B cell (primary cell): ENCODE data around the gene DOK5. TPM values are rescaled to one million over a fixed set of nuclear protein-coding genes. Genes with fewer than 3 reads are reported as not detected.

Source experiments
- ATAC-seq: fragments of 200-7000 bp; cut with Tn5 transposase; one replicate; pipeline ENCODE4 v1.10.0; 2021; ENCODE audit warnings: low read depth, mild to moderate bottlenecking, moderate number of reproducible peaks, moderate library complexity
- CTCF ChIA-PET: fragments of 350-600 bp; sonication (Branson Sonifier 250); formaldehyde crosslinking; loops from one replicate; lab custom pipeline; 2021; ENCODE audit warnings: antibody characterized with exemption, inconsistent platforms; lab: Charles Lee
- POLR2A ChIA-PET: fragments of 350-600 bp; sonication (Branson Sonifier 250); formaldehyde crosslinking; loops from one replicate; lab custom pipeline; 2021; ENCODE audit warnings: antibody characterized with exemption; lab: Charles Lee
- DNase-seq: peaks from one replicate; pipeline ENCODE4 v3.0.0; 2013
- H2AFZ ChIP-seq: 2 replicates; pipeline ENCODE4 v1.6.1; 2012; ENCODE audit warnings: mild to moderate bottlenecking, low read depth, low read length; ENCODE audit not compliant: insufficient read depth, poor library complexity, severe bottlenecking
- H3K27ac ChIP-seq, 2 donors: 1 replicate in 1 of 2; 2 replicates in 1 of 2; pipeline ENCODE4 v1.5.1; 2012 to 2013; ENCODE audit warnings: low read length in 2 of 2, mild to moderate bottlenecking in 2 of 2, moderate library complexity in 1 of 2
- H3K27me3 ChIP-seq, 4 experiments: fragments of 200-600 bp in 1 of 4; sonication (generic) in 1 of 4; replicated peaks in 1 of 4; 1 replicate in 2 of 4; 2 replicates in 2 of 4; pipeline versions ENCODE4 v1.6.1 to v1.7.0; 2013 to 2016; ENCODE audit warnings: low read length in 3 of 4, mild to moderate bottlenecking in 2 of 4, mixed read lengths in 1 of 4, moderate library complexity in 1 of 4; ENCODE audit not compliant: insufficient read depth in 4 of 4, control insufficient read depth in 3 of 4; ENCODE audit errors: control extremely low read depth in 1 of 4
- H3K36me3 ChIP-seq, 2 experiments: replicated peaks in 1 of 2; 1 replicate in 1 of 2; 2 replicates in 1 of 2; pipeline versions ENCODE4 v1.6.1 to v1.7.1; 2013; ENCODE audit warnings: low read length in 1 of 2; ENCODE audit not compliant: insufficient read depth in 2 of 2, control insufficient read depth in 1 of 2; ENCODE audit errors: control extremely low read depth in 1 of 2, extremely low read depth in 1 of 2
- H3K4me1 ChIP-seq, 2 donors: fragments of 200-600 bp in 1 of 2; sonication (generic) in 1 of 2; 1 replicate in 1 of 2; 2 replicates in 1 of 2; pipeline versions ENCODE4 v1.5.1 to v1.6.1; 2013 to 2017; ENCODE audit warnings: low read length in 2 of 2; ENCODE audit not compliant: control insufficient read depth in 2 of 2, insufficient read depth in 2 of 2
- H3K4me2 ChIP-seq: replicated peaks from 2 replicates; pipeline ENCODE3; 2012; ENCODE audit warnings: mild to moderate bottlenecking, low read depth, low read length; ENCODE audit not compliant: poor library complexity, severe bottlenecking
- H3K4me3 ChIP-seq, 5 experiments: fragments of 200-600 bp in 1 of 5; sonication (generic) in 1 of 5; 1 replicate in 3 of 5; 2 replicates in 2 of 5; pipeline versions ENCODE4 v1.5.1 to v1.7.0; 2011 to 2016; ENCODE audit warnings: low read length in 4 of 5, mild to moderate bottlenecking in 4 of 5, low read depth in 2 of 5, control low read depth in 1 of 5, moderate library complexity in 1 of 5; ENCODE audit not compliant: insufficient read depth in 1 of 5; ENCODE audit errors: control extremely low read depth in 1 of 5, extremely low read depth in 1 of 5
- H3K79me2 ChIP-seq: fragments of 200-600 bp; sonication (generic); one replicate; pipeline ENCODE4 v1.6.0; 2016; ENCODE audit warnings: low read length; ENCODE audit not compliant: control insufficient read depth, insufficient read depth
- H3K9ac ChIP-seq: fragments of 200-600 bp; sonication (generic); 2 replicates; pipeline ENCODE4 v1.6.1; 2017; ENCODE audit warnings: mild to moderate bottlenecking, low read length, moderate library complexity
- H3K9me3 ChIP-seq, 3 donors: one replicate each; pipeline versions ENCODE4 v1.6.1 to v1.7.1; 2013; ENCODE audit warnings: low read length in 2 of 3; ENCODE audit not compliant: control insufficient read depth in 2 of 3, insufficient read depth in 1 of 3; ENCODE audit errors: control extremely low read depth in 1 of 3
- H4K20me1 ChIP-seq: 2 replicates; pipeline ENCODE4 v1.6.0; 2012; ENCODE audit warnings: mild to moderate bottlenecking, low read length; ENCODE audit not compliant: insufficient read depth, control insufficient read depth, poor library complexity, severe bottlenecking
- H3K27ac Mint-ChIP-seq: one replicate; pipeline ENCODE4 v1.8.0; 2021; ENCODE audit warnings: mixed read lengths
- H3K27me3 Mint-ChIP-seq: one replicate; pipeline ENCODE4 v1.8.0; 2021; ENCODE audit warnings: mixed read lengths
- H3K4me1 Mint-ChIP-seq: one replicate; pipeline ENCODE4 v1.8.0; 2021; ENCODE audit warnings: mixed read lengths
- H3K4me3 Mint-ChIP-seq: one replicate; pipeline ENCODE4 v1.8.0; 2021; ENCODE audit warnings: mixed read lengths
- H3K9me3 Mint-ChIP-seq: one replicate; pipeline ENCODE4 v1.8.0; 2022; ENCODE audit warnings: mixed read lengths; ENCODE audit not compliant: insufficient read depth
- CTCF ChIP-seq: fragments of 200-600 bp; IDR thresholded peaks from one replicate; pipeline ENCODE4 v1.8.0; 2022; ENCODE audit warnings: antibody characterized with exemption, mild to moderate bottlenecking
- EZH2 ChIP-seq: IDR thresholded peaks from 2 replicates; pipeline ENCODE4 v1.6.1; 2012; ENCODE audit warnings: borderline replicate concordance, low read depth, mild to moderate bottlenecking, moderate library complexity, low read length; ENCODE audit not compliant: insufficient read depth, poor library complexity, severe bottlenecking
- WGBS: methylation state at CpG from one replicate; pipeline ENCODE4 v1.1.5; 2013; ENCODE audit warnings: missing lambda C conversion rate; ENCODE audit not compliant: insufficient coverage; 5-methylcytosine and 5-hydroxymethylcytosine counted together
- intact Hi-C: fragments of 100-400 bp; cut with micrococcal nuclease; formaldehyde crosslinking; loops from one replicate; pipeline ENCODE4 v1.10.0; 2022
- polyA plus RNA-seq: library from polyadenylated mRNA; depleted of rRNA; stranded (reverse); fragments of >200 nt; gene quantifications from 2 replicates; pipeline ENCODE4 v1.2.3, GENCODE V29; 2012
- total RNA-seq, 2 donors: library from RNA; stranded (reverse); fragments of 120-200 nt in 1 of 2; gene quantifications; 1 replicate in 1 of 2; 2 replicates in 1 of 2; pipeline versions ENCODE4 v1.2.3 to v1.2.4, GENCODE V29; 2013 to 2022

DOK5 gene
- total and polyA plus RNA-seq, 2 donors (not counting 1 experiment from before 2014, with no cell fraction given) = not detected

- Histone ChIP-seq H3K9ac (no peak overlapping the region), H2AFZ (no peak overlapping the region), H3K27me3 (no peaks in the 10 kb centered on the region), H3K4me1 (no peaks in the 10 kb centered on the region), H3K27ac (no peak overlapping the region), H3K4me2 (no peak overlapping the region), H3K4me3 (no peak overlapping the region), H3K36me3 (no peaks in the 10 kb centered on the region), H3K9me3 (no peaks in the 10 kb centered on the region), H3K79me2 (no peaks in the 10 kb centered on the region), H4K20me1 (no peaks in the 10 kb centered on the region)
- TF ChIP-seq EZH2 (no peak), CTCF (no peak)
- ChIA-PET CTCF (interaction anchor here (0.8 to 1.5 kb wide), 7 partner anchors 9 to 1238 kb away, joined by 3 to 5 read pairs (median 3); no protein-coding TSS in a partner anchor), POLR2A (no interaction called here)
- DNase-seq (no peak), ATAC-seq (no peak)
- peaks cover 16% of the 10 kb centered on the region for H3K27me3 Mint-ChIP-seq
- H3K4me3 Mint-ChIP-seq = no peak overlapping the region
- WGBS = 100% methylated on average over 1 of the region's 4 CpGs
- H3K4me1 Mint-ChIP-seq = no peaks in the 10 kb centered on the region
- H3K9me3 Mint-ChIP-seq = no peaks in the 10 kb centered on the region
- no peak overlapping the region for H3K27ac Mint-ChIP-seq
- intact Hi-C loops = no loop called here
These were observed 174.8 kb downstream of the DOK5 start for GRCh38 chr20:54650052-54650719.

DNA sequence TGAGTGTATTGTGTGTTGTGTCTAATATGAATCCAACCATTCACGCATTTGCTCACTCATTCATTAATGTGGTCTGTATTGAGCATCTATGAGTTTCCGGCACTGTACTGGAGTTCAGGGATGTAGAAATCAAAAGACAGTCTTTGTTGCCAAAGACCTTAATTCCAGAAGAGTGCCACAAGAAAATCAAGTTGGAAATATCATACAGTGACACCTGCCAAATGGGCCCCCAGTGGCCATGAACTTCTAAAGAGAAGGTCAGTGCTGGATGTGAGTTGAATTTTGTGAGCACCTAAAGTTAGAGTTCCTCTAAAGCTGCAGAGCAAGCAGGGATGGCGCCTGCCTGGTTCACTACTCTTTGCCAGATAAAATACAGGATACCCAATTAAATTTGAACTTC is 175.9 kb downstream of the DOK5 start:
- no peak overlapping the region for H3K4me3 ChIP-seq
- Mint-ChIP-seq H3K27me3 (peaks cover 16% of the 10 kb centered on the region), H3K9me3 (peaks cover 3% of the 10 kb centered on the region), H3K27ac (no peak overlapping the region), H3K4me3 (no peak overlapping the region), H3K4me1 (no peaks in the 10 kb centered on the region)
- H3K27me3 ChIP-seq = no peaks in the 10 kb centered on the region
- H4K20me1 ChIP-seq = no peaks in the 10 kb centered on the region
- no peak overlapping the region for H3K27ac ChIP-seq
- POLR2A ChIA-PET = no interaction called here
- H3K9me3 ChIP-seq = peaks cover 0 to 1% (median 0%) of the 10 kb centered on the region in 3 donors
- no peak overlapping the region for H3K9ac ChIP-seq
- CTCF ChIA-PET = interaction anchor here (1.2 to 1.5 kb wide), 3 partner anchors 10 to 1239 kb away, joined by 3 to 4 read pairs (median 3); no protein-coding TSS in a partner anchor
- no peaks in the 10 kb centered on the region for H3K36me3 ChIP-seq
- H3K79me2 ChIP-seq = no peaks in the 10 kb centered on the region
- H3K4me1 ChIP-seq = no peaks in the 10 kb centered on the region
- intact Hi-C loops = no loop called here
- 100% methylated on average over 1 of the region's 3 CpGs for whole genome bisulfite sequencing
- ATAC-seq = no peak
- H2AFZ ChIP-seq = no peak overlapping the region
- H3K4me2 ChIP-seq = no peak overlapping the region
- TF ChIP-seq CTCF (no peak), EZH2 (no peak)
- DNase-seq = no peak
